ENCODE measurements around the gene RPS6KA2. TPM values are rescaled to one million over a fixed set of nuclear protein-coding genes. Genes with fewer than 3 reads are reported as not detected.

RPS6KA2 gene
- total RNA-seq, 1 donor from 2014 or later: 10.4 TPM

DNA sequence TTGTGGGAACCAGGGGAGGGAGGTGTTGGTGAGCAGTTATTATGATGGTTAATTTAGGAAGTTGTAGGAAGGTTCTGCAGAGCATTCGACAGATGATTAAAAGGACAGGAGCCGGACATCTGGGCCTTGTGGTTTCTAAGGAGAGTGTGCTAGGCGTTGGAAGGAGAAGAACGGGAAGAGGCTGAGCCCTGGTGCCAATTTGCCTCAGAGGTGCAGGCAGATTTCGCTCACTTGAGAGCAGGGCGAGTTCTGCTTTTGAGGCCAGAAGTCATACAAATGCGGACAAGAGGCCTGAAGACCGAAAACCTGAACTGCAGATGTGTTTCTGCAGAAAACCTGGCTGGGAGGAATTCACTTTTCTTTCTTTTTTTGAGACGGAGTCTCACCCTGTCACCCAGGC is 30.5 kb upstream of the RPS6KA2 start:
- peaks cover 0 to 2% (median 0%) of the 10 kb centered on the region in 3 donors for H3K36me3 ChIP-seq (ENCODE audit: control insufficient read depth in 3 of 3, insufficient read depth in 3 of 3, low read length in 3 of 3)
- no peak overlapping the region for H3K9ac ChIP-seq (ENCODE audit: low read depth in 1 of 3, low read length in 3 of 3)
- H3K4me1 ChIP-seq (ENCODE audit: control insufficient read depth in 3 of 3, insufficient read depth in 3 of 3, low read length in 3 of 3): peaks cover 0 to 14% (median 12%) of the 10 kb centered on the region in 3 donors
- no peak overlapping the region for H3K27ac ChIP-seq (ENCODE audit: low read depth, low read length)
- H3K4me3 ChIP-seq (ENCODE audit: low read length in 3 of 3): no peak overlapping the region
- no peaks in the 10 kb centered on the region for H3K9me3 ChIP-seq (ENCODE audit: control insufficient read depth in 3 of 3, low read length in 3 of 3)
- H3K27me3 ChIP-seq (ENCODE audit: control insufficient read depth in 3 of 3, insufficient read depth in 3 of 3, low read length in 3 of 3): peaks cover 0 to 5% (median 2%) of the 10 kb centered on the region in 3 donors

DNA sequence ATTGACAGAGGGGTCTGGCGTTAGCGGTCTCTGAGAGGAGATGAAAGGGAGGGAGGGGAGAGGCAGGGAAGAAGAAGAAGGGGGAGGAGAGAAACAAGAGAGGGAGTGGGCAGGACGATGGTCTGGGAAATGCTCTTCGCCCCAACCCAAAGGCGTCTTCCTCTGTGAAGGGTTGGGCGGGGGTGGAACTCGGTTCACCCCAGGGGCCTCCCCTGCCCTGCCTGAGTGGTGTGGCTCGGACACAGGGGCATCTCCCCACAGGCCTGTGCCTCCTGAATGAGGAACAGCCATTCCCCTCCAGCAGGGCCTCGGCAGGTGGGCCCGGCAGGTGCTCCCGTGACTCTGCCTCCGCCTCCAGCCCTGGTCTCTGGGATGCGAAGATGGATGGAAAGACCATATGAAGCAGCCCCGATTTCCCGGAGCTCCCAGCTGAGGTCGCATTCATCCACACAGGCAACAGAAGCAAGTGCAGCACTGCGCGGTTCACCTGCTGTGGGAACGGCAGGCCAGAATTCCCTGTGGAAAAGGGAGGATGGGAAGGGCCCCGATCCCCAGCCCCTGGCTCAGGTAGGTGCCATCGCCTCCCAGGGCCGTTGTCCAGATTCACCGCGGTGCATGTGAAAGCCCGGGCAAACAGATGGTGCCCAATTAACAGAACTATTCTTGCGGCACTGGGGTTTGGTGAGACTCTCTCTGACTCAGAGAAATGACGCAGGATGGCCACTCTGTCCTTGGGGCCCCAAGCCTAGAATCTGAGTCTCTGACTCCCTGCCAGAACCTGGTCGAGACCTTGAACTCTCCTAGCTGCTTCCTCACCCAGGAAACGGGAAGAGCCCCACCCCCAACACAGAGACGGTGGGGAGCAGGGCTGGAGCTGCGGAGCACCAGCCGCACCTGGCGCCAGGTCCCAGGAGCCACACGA is 29.4 kb upstream of the RPS6KA2 start:
- H3K9ac ChIP-seq (ENCODE audit: low read depth in 1 of 3, low read length in 3 of 3): no peak overlapping the region
- H3K4me1 ChIP-seq (ENCODE audit: control insufficient read depth in 3 of 3, insufficient read depth in 3 of 3, low read length in 3 of 3): peaks cover 0 to 14% (median 12%) of the 10 kb centered on the region in 3 donors
- H3K4me3 ChIP-seq (ENCODE audit: low read length in 3 of 3): no peak overlapping the region
- peaks cover 0 to 2% (median 2%) of the 10 kb centered on the region in 3 donors for H3K36me3 ChIP-seq (ENCODE audit: control insufficient read depth in 3 of 3, insufficient read depth in 3 of 3, low read length in 3 of 3)
- no peaks in the 10 kb centered on the region for H3K9me3 ChIP-seq (ENCODE audit: control insufficient read depth in 3 of 3, low read length in 3 of 3)
- peaks cover 0 to 5% (median 2%) of the 10 kb centered on the region in 3 donors for H3K27me3 ChIP-seq (ENCODE audit: control insufficient read depth in 3 of 3, insufficient read depth in 3 of 3, low read length in 3 of 3)
- H3K27ac ChIP-seq (ENCODE audit: low read depth, low read length): no peak overlapping the region

DNA sequence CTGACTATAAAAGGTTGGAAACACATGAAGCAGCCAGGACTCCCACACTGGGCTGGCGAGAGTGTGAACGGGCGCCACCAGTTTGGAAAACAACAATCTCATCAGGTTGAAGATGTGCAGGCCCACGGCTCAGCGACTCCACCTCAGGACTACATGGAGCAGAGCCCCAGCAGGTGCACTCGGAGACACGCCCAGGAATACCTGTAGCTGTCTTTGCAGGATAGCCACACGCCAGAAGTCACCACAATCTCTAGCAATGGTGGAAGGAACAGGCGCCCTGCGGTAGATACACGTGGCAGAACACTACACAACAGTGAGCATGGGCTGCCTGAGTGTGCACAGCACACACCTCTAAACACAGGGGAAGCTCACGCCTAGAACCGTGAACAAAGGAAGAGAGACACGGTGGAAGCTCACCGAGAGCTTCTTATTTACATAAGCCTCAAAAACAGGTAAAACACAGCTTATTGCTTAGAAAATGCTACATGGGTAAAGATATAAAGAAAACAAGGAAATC is 28.7 kb upstream of the RPS6KA2 start:
- H3K4me3 ChIP-seq (ENCODE audit: low read length in 3 of 3): no peak overlapping the region
- peaks cover 0 to 5% (median 2%) of the 10 kb centered on the region in 3 donors for H3K27me3 ChIP-seq (ENCODE audit: control insufficient read depth in 3 of 3, insufficient read depth in 3 of 3, low read length in 3 of 3)
- H3K36me3 ChIP-seq (ENCODE audit: control insufficient read depth in 3 of 3, insufficient read depth in 3 of 3, low read length in 3 of 3): peaks cover 0 to 4% (median 2%) of the 10 kb centered on the region in 3 donors
- no peak overlapping the region for H3K27ac ChIP-seq (ENCODE audit: low read depth, low read length)
- H3K4me1 ChIP-seq (ENCODE audit: control insufficient read depth in 3 of 3, insufficient read depth in 3 of 3, low read length in 3 of 3): peaks cover 0 to 14% (median 12%) of the 10 kb centered on the region in 3 donors
- H3K9me3 ChIP-seq (ENCODE audit: control insufficient read depth in 3 of 3, low read length in 3 of 3): no peaks in the 10 kb centered on the region
- H3K9ac ChIP-seq (ENCODE audit: low read depth in 1 of 3, low read length in 3 of 3): no peak overlapping the region

DNA sequence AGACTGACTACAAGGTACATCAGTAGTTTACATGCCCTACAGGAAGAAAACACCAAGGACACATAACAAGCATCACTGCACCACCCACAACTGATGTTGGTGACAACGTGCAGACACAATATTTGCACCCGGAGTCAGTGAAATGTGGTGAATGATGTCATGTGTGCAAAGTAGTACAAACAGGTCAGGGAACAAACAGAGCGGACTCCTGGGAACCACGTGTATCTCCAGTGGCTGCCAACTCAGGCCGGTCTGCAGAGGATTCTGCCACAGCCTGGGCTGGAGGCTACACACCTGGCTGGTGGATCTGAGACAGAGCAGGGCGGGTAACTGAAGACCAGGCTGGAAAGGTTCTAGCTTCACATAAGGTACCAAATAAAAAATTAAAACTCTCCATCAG is 28.2 kb upstream of the RPS6KA2 start:
- H3K27me3 ChIP-seq (ENCODE audit: control insufficient read depth in 3 of 3, insufficient read depth in 3 of 3, low read length in 3 of 3): peaks cover 0 to 5% (median 2%) of the 10 kb centered on the region in 3 donors
- H3K4me1 ChIP-seq (ENCODE audit: control insufficient read depth in 3 of 3, insufficient read depth in 3 of 3, low read length in 3 of 3): peaks cover 0 to 14% (median 12%) of the 10 kb centered on the region in 3 donors
- H3K36me3 ChIP-seq (ENCODE audit: control insufficient read depth in 3 of 3, insufficient read depth in 3 of 3, low read length in 3 of 3): peaks cover 0 to 4% (median 2%) of the 10 kb centered on the region in 3 donors
- no peaks in the 10 kb centered on the region for H3K9me3 ChIP-seq (ENCODE audit: control insufficient read depth in 3 of 3, low read length in 3 of 3)
- no peak overlapping the region for H3K27ac ChIP-seq (ENCODE audit: low read depth, low read length)
- no peak overlapping the region for H3K4me3 ChIP-seq (ENCODE audit: low read length in 3 of 3)
- H3K9ac ChIP-seq (ENCODE audit: low read depth in 1 of 3, low read length in 3 of 3): no peak overlapping the region

DNA sequence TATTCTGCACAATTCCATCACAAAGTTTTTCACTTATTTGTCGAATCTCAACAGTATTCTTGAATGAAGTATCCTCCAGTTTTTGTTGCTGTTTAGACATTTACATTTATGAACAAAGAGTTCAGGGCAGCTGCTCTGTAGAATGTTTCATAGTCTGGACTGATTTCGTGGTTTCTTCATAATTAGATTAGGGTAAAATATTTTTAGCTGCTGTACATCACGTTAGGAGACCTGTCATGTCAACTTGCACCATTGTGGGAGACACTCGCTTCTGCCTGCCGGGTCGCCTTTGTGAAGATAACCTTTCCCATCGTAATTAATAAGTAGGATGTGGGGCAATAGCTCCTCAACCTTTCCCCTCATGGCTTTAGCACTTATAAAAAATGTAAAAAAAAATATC is 27.5 kb upstream of the RPS6KA2 start:
- Histone ChIP-seq H3K9me3 (ENCODE audit: control insufficient read depth in 3 of 3, low read length in 3 of 3) (no peaks in the 10 kb centered on the region), H3K36me3 (ENCODE audit: control insufficient read depth in 3 of 3, insufficient read depth in 3 of 3, low read length in 3 of 3) (peaks cover 0 to 4% (median 2%) of the 10 kb centered on the region in 3 donors), H3K9ac (ENCODE audit: low read depth in 1 of 3, low read length in 3 of 3) (no peak overlapping the region), H3K27me3 (ENCODE audit: control insufficient read depth in 3 of 3, insufficient read depth in 3 of 3, low read length in 3 of 3) (peaks cover 0 to 5% (median 2%) of the 10 kb centered on the region in 3 donors), H3K27ac (ENCODE audit: low read depth, low read length) (no peak overlapping the region), H3K4me1 (ENCODE audit: control insufficient read depth in 3 of 3, insufficient read depth in 3 of 3, low read length in 3 of 3) (peaks cover 0 to 12% (median 10%) of the 10 kb centered on the region in 3 donors), H3K4me3 (ENCODE audit: low read length in 3 of 3) (no peak overlapping the region)

DNA sequence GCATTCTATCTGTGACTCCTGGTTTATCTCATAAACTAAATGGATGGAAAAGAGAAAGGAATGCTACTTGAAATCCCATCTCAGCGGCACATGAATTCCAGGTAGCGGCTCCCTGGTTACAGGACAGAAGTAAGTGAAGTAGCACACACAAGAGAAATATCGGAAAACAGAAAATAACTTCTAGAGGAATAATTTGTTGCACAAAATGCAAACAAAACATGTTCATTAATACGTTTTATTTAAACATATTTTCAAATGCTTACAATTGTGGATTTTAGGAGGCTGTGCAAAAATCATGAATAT is 26.5 kb upstream of the RPS6KA2 start:
- Histone ChIP-seq H3K36me3 (ENCODE audit: control insufficient read depth in 3 of 3, insufficient read depth in 3 of 3, low read length in 3 of 3) (peaks cover 0 to 4% (median 2%) of the 10 kb centered on the region in 3 donors), H3K4me1 (ENCODE audit: control insufficient read depth in 3 of 3, insufficient read depth in 3 of 3, low read length in 3 of 3) (peaks cover 0 to 6% (median 5%) of the 10 kb centered on the region in 3 donors), H3K27me3 (ENCODE audit: control insufficient read depth in 3 of 3, insufficient read depth in 3 of 3, low read length in 3 of 3) (peaks cover 0 to 5% (median 2%) of the 10 kb centered on the region in 3 donors), H3K27ac (ENCODE audit: low read depth, low read length) (no peak overlapping the region), H3K9ac (ENCODE audit: low read depth in 1 of 3, low read length in 3 of 3) (no peak overlapping the region), H3K9me3 (ENCODE audit: control insufficient read depth in 3 of 3, low read length in 3 of 3) (no peaks in the 10 kb centered on the region), H3K4me3 (ENCODE audit: low read length in 3 of 3) (no peak overlapping the region)

DNA sequence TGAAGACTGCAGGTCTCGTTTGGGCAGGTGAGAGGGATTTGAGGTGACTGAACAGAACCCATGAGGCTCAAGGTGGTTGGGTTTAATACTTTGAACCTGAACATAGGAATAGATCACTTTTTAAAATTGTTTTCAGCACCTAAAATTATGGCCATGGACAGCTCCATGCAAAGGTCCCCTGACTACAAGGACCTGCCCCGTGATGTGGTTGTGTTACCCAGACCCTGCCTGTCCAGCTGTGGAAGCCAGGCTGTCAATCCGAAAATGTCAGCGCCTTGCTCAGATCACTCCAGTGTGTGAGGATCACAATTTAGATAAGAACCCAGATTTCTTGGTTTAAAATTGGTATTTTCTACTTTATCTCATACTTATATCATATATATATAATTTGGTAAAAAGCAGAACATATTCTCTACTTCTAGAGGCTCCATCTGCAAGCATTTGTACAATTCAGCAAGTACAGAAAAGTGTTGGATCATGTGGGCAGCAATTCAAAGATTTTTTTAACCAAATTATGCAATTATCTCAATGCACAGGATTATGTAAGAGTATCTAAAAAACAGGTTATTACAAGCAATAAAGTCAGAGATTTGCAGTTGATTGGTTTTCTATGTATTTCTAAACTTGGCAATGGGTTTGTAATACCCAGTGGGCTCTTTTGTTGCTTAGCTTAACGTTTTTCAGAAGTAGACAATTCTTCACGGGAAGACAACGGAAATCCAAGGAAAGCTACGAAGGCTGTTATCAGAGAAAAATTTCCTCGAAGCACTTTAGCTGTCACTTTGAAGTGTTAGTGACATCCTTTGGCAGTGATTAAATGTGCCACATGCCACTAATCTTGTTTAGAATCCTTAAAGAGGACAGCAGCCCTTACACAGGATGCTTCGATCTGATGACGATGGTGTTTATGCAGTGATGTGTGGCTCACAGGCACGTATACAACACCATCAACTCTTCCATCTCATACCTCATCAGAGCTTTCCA is 24.1 kb upstream of the RPS6KA2 start:
- peaks cover 0 to 5% (median 0%) of the 10 kb centered on the region in 3 donors for H3K9me3 ChIP-seq (ENCODE audit: control insufficient read depth in 3 of 3, low read length in 3 of 3)
- H3K9ac ChIP-seq (ENCODE audit: low read depth in 1 of 3, low read length in 3 of 3): no peak overlapping the region
- H3K36me3 ChIP-seq (ENCODE audit: control insufficient read depth in 3 of 3, insufficient read depth in 3 of 3, low read length in 3 of 3): peaks cover 0 to 4% (median 0%) of the 10 kb centered on the region in 3 donors
- no peaks in the 10 kb centered on the region for H3K4me1 ChIP-seq (ENCODE audit: control insufficient read depth in 3 of 3, insufficient read depth in 3 of 3, low read length in 3 of 3)
- no peak overlapping the region for H3K4me3 ChIP-seq (ENCODE audit: low read length in 3 of 3)
- H3K27ac ChIP-seq (ENCODE audit: low read depth, low read length): no peak overlapping the region
- peaks cover 0 to 2% (median 0%) of the 10 kb centered on the region in 3 donors for H3K27me3 ChIP-seq (ENCODE audit: control insufficient read depth in 3 of 3, insufficient read depth in 3 of 3, low read length in 3 of 3)

DNA sequence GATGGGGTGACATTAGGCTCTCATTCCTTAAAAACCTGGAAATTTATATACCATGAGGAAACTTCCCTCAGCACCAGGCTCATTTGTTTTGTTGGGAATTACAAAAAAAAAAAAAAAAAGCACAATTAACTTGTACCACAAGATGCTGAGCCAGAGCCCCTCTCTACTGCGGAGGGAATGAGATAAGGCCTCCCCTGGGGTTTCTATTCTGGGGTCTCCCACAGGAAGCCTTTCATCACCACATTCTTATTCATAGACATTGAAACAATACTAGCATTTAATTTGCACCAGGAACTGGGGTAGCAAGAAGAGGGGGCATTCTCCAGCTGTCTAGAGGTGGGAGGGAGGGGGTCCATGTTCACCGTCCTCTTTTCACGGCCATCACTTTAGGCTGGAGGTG is 23.0 kb upstream of the RPS6KA2 start:
- Histone ChIP-seq H3K27ac (ENCODE audit: low read depth, low read length) (no peak overlapping the region), H3K4me3 (ENCODE audit: low read length in 3 of 3) (no peak overlapping the region), H3K36me3 (ENCODE audit: control insufficient read depth in 3 of 3, insufficient read depth in 3 of 3, low read length in 3 of 3) (peaks cover 0 to 4% (median 0%) of the 10 kb centered on the region in 3 donors), H3K9ac (ENCODE audit: low read depth in 1 of 3, low read length in 3 of 3) (no peak overlapping the region), H3K4me1 (ENCODE audit: control insufficient read depth in 3 of 3, insufficient read depth in 3 of 3, low read length in 3 of 3) (no peaks in the 10 kb centered on the region), H3K27me3 (ENCODE audit: control insufficient read depth in 3 of 3, insufficient read depth in 3 of 3, low read length in 3 of 3) (no peaks in the 10 kb centered on the region), H3K9me3 (ENCODE audit: control insufficient read depth in 3 of 3, low read length in 3 of 3) (peaks cover 0 to 5% (median 0%) of the 10 kb centered on the region in 3 donors)

DNA sequence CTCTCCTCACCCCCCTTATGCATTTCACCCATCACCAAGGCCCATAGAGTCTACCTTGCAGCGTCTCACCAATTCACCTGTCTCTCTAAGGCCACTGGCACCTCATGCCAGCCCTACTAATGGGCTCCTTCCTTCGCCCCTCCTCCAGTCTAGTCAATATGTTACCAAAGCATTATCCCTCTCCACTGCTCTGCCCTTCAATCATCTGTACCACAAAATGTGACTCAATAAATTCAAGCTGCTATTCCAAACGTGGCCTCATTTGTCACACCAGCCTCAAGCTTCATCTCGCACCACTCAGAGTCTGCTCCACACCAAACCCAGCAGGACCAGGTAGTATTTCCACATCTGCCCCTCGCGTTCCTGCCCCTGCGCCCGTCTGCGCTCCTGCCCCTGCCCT is 21.8 kb upstream of the RPS6KA2 start:
- H3K4me3 ChIP-seq (ENCODE audit: low read length in 3 of 3): no peak overlapping the region
- peaks cover 0 to 5% (median 1%) of the 10 kb centered on the region in 3 donors for H3K9me3 ChIP-seq (ENCODE audit: control insufficient read depth in 3 of 3, low read length in 3 of 3)
- H3K36me3 ChIP-seq (ENCODE audit: control insufficient read depth in 3 of 3, insufficient read depth in 3 of 3, low read length in 3 of 3): peaks cover 0 to 4% (median 0%) of the 10 kb centered on the region in 3 donors
- H3K27ac ChIP-seq (ENCODE audit: low read depth, low read length): no peak overlapping the region
- H3K9ac ChIP-seq (ENCODE audit: low read depth in 1 of 3, low read length in 3 of 3): no peak overlapping the region
- H3K4me1 ChIP-seq (ENCODE audit: control insufficient read depth in 3 of 3, insufficient read depth in 3 of 3, low read length in 3 of 3): no peaks in the 10 kb centered on the region
- H3K27me3 ChIP-seq (ENCODE audit: control insufficient read depth in 3 of 3, insufficient read depth in 3 of 3, low read length in 3 of 3): no peaks in the 10 kb centered on the region

Data from skeletal muscle tissue (tissue), 4 donors.